GM19455 (cell line): ENCODE results near the gene NFS1.
"Not testable (repeated sequence)": the region's sequence is repeated elsewhere in the genome, so short reads cannot be mapped to it uniquely, and the experiment has no call there.

Experiments used
- ATAC-seq: cut with Tn5 transposase; IDR thresholded peaks from one replicate; pipeline ENCODE4 v1.9.1; 2021; ENCODE audit not compliant: unreplicated experiment

NFS1 gene

GRCh38 chr20:35729836-35730582 lies 30.9 kb upstream of the NFS1 start:
- ATAC-seq: no peak

GRCh38 chr20:35729283-35729807 lies 30.2 kb upstream of the NFS1 start:
- ATAC-seq: no peak

DNA sequence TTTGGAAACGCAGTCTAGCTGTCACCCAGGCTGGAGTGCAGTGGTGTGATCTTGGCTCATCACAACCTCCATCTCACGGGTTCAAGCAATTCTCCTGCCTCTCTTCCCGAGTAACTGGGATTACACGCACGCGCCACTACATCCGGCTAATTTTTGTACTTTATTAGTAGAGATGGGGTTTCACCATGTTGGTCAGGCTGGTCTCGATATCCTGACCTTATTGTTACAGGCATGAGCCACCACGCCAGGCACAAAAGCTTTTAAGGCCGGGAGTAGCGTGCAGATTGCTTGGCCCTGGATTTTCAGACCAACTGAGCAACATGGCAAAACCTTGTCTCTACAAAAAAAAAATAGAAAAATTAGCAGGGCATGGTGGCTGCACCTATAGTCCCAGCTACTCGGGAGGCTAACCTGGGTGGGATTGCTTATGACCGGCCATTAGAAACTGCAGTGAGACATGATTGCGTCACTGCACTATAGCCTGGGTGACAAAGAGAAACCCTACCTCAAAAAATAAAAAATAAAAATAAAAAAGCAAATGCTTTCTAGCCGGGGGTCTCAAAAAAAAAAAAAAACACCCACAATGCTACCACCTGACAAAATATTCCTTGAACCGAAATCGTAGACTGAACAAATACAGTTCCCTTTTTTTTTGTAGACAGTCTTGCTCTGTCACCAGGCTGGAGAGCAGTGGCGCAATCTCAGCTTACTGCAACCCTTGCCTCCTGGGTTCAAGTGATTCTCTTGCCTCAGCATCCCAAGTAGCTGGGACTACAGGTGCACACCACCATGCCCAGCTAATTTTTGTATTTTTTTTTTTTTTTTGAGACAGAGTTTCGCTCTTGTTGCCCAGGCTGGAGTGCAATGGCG lies 27.9 kb upstream of the NFS1 start:
- ATAC-seq: no peak

GRCh38 chr20:35724321-35725230 lies 25.4 kb upstream of the NFS1 start:
- no peak for ATAC-seq

DNA sequence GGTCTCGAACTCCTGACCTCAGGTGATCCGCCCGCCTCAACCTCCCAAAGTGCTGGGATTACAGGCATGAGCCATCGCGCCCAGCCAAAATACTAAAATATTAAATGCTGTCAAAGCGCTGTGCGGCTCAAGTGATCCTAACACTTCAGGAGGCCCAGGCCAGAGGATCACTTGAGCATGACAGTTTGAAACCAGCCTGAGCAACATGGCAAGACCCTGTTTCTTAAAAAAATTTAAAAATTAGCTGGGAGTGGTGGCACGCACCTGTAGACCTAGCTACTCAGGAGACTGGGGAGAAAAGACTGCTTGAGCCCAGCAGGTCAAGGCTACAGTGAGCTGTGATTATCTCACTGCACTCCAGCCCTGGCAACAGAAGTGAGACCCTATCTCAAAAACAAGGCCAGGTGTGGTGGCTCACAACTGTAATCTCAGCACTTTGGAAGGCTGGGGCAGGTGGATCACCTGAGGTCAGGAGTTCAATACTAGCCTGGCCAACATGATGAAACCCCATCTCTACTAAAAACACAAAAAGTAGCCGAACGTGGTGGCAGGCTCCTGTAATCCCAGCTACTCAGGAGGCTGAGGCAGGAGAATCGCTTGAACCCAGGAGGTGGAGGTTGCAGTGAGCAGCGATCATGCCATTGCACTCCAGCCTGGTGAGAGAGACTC lies 24.6 kb upstream of the NFS1 start:
- ATAC-seq: not testable (repeated sequence)

- not testable (repeated sequence) for ATAC-seq
These were observed 24.1 kb upstream of the NFS1 start for GRCh38 chr20:35723275-35723639.

DNA sequence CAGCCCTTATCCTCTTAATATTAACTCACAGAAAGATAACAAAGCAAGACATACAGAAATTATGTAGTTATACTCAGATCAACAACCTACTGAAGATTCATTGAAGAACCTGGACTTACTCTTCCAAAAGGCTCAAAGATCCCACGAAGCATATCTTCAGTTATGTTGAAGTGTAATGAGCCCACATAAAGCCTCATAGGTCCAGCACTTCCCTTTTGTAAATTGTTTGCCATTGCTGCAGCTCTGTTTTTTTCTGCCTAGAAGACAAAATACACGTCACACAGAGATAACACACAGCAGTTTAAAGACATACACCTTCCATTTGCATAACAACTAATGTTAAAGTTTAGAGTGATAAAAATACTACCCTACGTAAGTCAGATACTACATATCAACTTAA lies 22.5 kb upstream of the NFS1 start:
- no peak for ATAC-seq

- no peak for ATAC-seq
These were observed 22.1 kb upstream of the NFS1 start for GRCh38 chr20:35721219-35721618.

DNA sequence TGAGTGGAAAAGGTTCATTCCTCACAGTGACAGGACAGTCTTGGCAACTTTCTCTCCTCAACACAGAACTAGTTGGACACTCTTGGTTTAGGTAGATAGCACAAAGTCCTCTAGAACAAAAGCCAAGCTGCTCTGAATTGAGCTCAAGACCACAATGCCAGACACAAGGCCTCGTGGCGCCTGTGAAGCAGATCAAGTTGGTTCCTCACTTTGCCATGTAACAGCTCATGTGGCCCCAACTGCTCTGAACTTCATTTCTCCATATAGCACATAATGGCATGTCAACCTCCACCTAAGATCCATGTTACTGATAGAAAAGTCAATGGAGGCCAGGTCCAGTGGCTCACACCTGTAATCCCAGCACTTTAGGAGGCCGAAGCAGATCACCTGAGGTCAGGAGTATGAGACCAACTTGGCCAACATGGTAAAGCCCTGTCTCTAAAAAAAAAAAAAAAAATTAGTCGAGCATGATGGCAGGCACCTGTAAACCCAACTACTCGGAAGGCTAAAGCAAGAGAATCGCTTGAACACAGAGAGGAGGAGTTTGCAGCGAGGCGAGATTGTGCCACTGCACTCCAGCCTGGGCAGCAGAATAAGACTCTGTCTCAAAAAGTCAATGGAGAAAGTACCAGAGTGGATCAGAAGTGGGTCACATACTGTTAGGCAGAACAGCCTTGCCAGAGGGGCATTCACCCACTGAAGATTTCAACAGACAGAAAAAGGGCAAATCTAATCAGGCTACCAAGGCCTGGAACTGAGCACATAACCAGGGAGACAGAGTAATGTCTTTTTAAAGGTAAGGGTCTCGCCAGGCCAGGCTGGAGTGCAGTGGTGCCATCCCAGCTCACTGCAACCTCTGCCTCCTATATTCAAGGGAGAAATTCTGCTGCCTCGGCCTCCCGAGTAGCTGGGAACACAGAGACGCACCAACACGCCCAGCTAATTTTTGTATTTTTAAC lies 21.3 kb upstream of the NFS1 start:
- no peak for ATAC-seq

GRCh38 chr20:35719717-35720116 lies 20.6 kb upstream of the NFS1 start:
- no peak for ATAC-seq

DNA sequence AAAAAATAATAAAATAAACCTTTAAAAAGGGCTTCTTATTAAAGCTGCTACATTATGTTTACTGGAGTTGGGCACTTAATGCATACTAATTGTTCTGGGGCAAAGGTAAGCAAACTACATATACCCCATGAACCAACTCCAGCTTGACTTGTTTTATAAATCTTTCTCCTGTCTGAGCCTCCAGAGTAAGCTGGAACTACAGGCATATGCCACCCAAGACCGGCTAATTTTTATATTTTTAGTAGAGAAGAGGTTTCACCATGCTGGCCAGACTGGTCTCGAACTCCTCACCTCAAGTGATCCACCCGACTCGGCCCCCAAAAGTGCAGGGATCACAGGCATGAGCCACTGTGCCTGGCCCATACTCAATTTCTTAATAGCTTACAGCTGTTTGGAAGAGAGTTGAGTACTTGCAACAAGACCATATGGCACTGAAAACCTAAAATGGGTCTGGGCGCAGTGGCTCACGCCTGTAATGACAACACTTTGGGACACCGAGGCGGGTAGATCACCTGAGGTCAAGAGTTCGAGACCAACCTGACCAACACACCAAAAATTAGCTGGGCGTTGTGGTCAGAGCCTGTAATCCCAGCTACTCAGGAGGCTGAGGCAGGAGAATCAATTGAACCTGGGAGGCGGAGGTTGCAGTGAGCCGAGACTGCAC lies 20.0 kb upstream of the NFS1 start:
- ATAC-seq: no peak

GRCh38 chr20:35718321-35718720 lies 19.2 kb upstream of the NFS1 start:
- ATAC-seq: not testable (repeated sequence)

GRCh38 chr20:35716330-35716729 lies 17.2 kb upstream of the NFS1 start:
- no peak for ATAC-seq

- ATAC-seq: no peak
These were observed 16.5 kb upstream of the NFS1 start for GRCh38 chr20:35715652-35716051.

- no peak for ATAC-seq
These were observed 15.0 kb upstream of the NFS1 start for GRCh38 chr20:35714127-35714526.

DNA sequence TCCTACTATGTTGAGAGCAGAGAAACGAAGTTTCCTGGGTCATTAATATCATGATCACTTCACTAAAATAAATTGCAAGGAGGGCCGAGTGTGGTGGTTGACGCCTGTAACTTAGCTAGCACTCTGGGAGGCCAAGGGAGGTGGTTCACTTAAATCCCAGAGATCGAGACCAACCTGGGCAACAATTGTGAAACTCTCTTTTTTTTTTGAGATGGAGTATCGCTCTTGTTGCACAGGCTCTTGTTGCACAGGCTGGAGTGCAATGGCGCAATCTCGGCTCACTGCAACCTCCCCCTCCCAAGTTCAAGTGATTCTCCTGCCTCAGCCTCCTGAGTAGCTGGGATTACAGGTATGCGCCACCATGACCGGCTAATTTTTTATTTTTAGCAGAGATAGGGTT lies 14.0 kb upstream of the NFS1 start:
- ATAC-seq: not testable (repeated sequence)

GRCh38 chr20:35711588-35712209 lies 12.5 kb upstream of the NFS1 start:
- no peak for ATAC-seq

DNA sequence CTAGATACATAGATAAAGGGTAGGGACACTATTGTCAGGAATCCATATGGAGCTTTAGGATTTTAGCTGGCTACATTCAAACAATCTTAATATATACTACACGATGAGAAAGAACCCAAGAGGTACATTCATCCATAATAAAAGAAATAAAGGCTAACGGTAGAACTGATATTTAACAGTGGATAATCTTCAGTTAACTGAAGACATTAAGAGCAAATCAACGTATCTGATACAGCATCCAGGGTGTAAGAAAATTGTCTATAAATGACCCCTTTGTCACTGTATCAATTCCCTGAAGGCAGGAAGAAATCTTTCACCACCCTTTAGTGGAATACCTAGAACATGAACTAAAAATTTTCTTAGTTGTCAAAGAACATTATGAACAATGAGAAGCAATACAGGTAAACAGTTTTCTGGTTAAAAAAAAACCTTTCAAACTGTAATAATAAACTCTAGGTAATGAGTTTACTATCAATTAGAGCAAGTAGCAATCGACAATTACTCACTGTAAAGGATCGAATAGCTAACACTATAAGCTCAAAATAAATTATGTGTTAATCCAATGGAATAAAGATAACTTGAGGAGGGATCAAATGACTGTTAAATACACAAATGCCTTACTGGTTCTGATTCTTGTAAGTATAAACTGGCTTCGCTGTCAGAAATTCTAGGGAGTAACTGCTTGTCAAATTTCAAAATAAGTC lies 11.9 kb upstream of the NFS1 start:
- no peak for ATAC-seq
